ENCODE measurements around the gene HECTD4. TPM values are rescaled to one million over a fixed set of nuclear protein-coding genes. Genes with fewer than 3 reads are reported as not detected.

The HECTD4 gene
- total and polyA plus RNA-seq, 9 donors = 25.5 to 73.1 (median 45.1) TPM

DNA sequence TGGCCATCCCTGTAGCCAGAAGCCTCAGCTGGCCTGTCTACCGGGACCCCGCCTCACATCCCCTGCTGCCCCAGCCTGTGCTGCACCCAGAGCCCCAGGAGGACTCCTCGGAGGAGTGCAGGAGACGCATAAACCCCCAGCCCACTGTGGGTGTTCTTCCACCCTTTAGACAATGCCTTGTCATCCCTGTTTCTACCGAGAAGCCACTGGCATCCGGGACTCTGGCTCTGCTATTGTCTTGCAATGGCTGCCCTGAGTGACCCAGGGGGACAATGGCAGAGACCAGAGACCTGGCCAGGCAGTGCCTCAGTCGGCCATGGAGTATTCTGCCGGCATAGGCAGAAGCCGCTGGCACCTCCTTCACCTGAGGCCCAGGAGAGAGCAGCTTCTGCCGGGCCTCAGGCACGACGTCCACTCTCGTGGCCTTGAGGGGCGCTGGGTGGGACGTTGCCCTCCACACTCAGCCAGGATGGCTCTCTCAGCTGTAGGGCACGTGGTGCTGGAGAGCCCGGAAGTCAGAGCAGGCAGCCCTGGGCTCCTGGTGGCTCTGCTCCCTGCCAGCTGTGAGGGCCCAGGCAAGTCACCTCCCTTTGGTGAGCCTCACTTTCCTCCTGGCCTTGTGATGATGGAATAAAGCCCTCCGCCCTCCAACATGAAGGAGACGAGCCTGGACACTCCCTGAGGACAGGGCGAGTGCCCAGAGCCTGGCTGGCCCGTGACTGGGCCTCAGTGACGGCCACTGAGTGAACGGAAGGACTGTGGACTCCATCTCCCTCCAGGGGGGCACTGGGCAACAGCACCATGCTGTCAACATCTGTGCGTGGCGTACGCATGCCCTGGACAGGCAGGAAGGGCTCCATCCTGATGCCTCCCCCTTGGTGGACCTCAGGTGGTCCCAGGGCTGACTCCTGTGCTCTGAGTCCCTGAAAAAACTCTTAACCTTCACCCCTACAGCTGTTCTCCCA, 215.9 kb downstream of the HECTD4 start:
- 90% methylated on average over 23 of the region's 26 CpGs for WGBS (ENCODE audit: insufficient coverage)
- Histone ChIP-seq H3K27ac (ENCODE audit: low read length) (no peak overlapping the region), H3K4me3 (ENCODE audit: low read length) (no peak overlapping the region), H3K36me3 (ENCODE audit: control insufficient read depth, insufficient read depth, low read length) (peaks cover 83% of the 10 kb centered on the region), H3K27me3 (ENCODE audit: control insufficient read depth, insufficient read depth, low read length) (no peaks in the 10 kb centered on the region), H3K4me1 (ENCODE audit: control insufficient read depth, insufficient read depth, low read length) (no peaks in the 10 kb centered on the region), H3K9me3 (replicated peaks; ENCODE audit: control insufficient read depth, low read depth, low read length) (no peaks in the 10 kb centered on the region)
- DNase-seq = no peak

DNA sequence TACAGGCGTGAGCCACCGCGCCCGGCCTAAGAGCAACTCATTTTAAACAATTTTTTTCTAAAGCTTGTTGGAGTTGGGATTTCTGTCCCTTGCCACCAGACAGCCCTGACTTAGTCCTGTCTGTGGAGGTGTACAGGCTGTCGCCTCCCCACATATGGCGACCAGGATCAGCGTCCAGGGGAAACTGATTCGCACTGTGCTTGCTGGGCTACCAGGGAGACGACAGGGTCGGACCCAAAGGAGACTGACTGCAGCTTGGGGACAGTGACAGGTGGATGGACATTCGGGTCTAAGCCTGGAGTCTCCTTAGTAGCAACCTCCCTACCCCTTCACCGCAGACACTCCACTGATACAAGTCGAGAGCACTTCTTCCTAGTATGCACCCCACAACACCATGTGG, 216.6 kb downstream of the HECTD4 start:
- no peaks in the 10 kb centered on the region for H3K9me3 ChIP-seq (replicated peaks; ENCODE audit: control insufficient read depth, low read depth, low read length)
- no peaks in the 10 kb centered on the region for H3K4me1 ChIP-seq (ENCODE audit: control insufficient read depth, insufficient read depth, low read length)
- WGBS (ENCODE audit: insufficient coverage) = 90% methylated on average over 7 of the region's 13 CpGs
- no peak overlapping the region for H3K4me3 ChIP-seq (ENCODE audit: low read length)
- no peak for DNase-seq
- no peaks in the 10 kb centered on the region for H3K27me3 ChIP-seq (ENCODE audit: control insufficient read depth, insufficient read depth, low read length)
- peaks cover 84% of the 10 kb centered on the region for H3K36me3 ChIP-seq (ENCODE audit: control insufficient read depth, insufficient read depth, low read length)
- no peak overlapping the region for H3K27ac ChIP-seq (ENCODE audit: low read length)

DNA sequence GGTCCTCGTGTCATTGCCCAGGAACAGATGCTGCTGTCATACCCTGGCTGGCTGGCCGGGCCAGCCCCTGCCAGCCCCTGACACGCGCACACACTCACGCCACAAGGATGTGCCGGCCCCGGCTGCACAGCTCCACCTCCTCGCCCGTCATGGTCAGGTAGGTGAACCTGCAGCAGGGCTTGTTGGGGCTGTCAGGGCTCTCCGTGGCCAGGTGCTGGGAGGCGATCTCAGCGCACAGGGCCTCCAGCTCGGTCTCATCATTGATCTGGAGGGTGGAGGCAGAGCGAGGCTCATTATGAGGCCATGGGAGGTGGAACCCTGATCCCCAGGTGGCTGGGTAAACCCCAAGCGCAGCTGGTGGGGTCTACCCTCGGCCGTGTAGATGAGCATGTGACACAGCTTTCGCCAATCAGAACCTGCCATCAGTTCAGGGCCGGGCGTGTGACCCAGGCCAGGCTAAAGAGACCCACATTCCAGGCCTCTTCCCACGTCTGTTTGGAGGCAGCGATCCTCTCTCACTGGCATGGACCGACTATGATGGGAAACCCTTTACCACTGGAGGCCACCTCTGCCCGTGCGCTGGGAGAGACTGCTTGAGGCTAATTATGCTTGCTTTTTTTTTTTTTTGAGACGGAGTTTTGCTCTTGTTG, 218.1 kb downstream of the HECTD4 start:
- no peak for DNase-seq
- H3K27ac ChIP-seq (ENCODE audit: low read length) = no peak overlapping the region
- 95% methylated on average over 19 of the region's 26 CpGs for WGBS (ENCODE audit: insufficient coverage)
- no peak overlapping the region for H3K4me3 ChIP-seq (ENCODE audit: low read length)
- peaks cover 86% of the 10 kb centered on the region for H3K36me3 ChIP-seq (ENCODE audit: control insufficient read depth, insufficient read depth, low read length)
- H3K9me3 ChIP-seq (replicated peaks; ENCODE audit: control insufficient read depth, low read depth, low read length) = no peaks in the 10 kb centered on the region
- H3K27me3 ChIP-seq (ENCODE audit: control insufficient read depth, insufficient read depth, low read length) = no peaks in the 10 kb centered on the region
- no peaks in the 10 kb centered on the region for H3K4me1 ChIP-seq (ENCODE audit: control insufficient read depth, insufficient read depth, low read length)

DNA sequence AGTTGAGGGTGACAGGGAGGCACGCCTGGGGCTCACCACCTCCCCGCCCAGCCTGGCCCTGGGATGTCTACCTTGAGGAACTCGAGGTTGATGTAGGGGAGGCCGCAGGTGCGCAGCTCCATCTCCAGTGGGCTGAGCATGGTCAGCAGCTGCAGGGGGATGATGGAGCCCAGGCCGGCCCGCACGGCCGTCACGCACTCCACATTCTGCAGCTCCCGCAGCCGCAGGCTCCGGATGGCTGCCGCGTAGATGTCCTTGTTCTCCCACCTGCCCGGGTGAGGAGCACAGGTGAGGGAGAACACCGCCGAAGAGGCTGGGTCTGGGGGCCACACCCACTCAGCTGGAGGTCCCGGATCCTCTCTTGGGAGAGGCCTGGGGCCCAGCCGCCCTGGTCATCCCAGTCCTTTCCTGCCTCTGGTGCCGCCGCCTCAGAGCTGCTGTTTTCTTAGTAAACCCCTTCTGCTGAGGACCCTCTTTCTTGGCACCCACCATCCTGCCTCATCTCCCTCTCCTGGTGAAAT, 218.7 kb downstream of the HECTD4 start:
- Histone ChIP-seq H3K36me3 (ENCODE audit: control insufficient read depth, insufficient read depth, low read length) (peaks cover 86% of the 10 kb centered on the region), H3K27ac (ENCODE audit: low read length) (no peak overlapping the region), H3K4me1 (ENCODE audit: control insufficient read depth, insufficient read depth, low read length) (no peaks in the 10 kb centered on the region), H3K27me3 (ENCODE audit: control insufficient read depth, insufficient read depth, low read length) (no peaks in the 10 kb centered on the region), H3K4me3 (ENCODE audit: low read length) (no peak overlapping the region), H3K9me3 (replicated peaks; ENCODE audit: control insufficient read depth, low read depth, low read length) (peaks cover 4% of the 10 kb centered on the region)
- 93% methylated on average over 22 of the region's 22 CpGs for WGBS (ENCODE audit: insufficient coverage)
- no peak for DNase-seq

DNA sequence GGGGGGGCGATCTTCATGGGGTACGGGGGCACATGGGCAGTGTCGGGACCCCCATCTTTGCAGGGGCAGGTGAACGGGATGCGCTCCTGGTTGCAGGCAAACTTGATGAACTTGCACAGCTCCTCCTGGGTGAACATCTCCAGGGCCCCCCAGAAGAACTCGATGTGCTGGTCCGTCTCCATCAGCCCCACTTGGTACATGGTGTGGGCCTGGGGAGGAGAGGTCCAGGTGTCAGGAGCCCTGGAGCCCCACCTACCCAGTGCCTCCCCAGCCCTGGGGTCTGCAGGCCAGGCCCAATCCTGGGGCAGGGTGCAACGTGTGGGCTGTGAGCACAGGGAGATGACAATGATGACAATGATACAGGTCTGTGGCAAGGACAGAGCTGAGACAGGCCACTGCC, 219.2 kb downstream of the HECTD4 start:
- Histone ChIP-seq H3K4me1 (ENCODE audit: control insufficient read depth, insufficient read depth, low read length) (no peaks in the 10 kb centered on the region), H3K9me3 (replicated peaks; ENCODE audit: control insufficient read depth, low read depth, low read length) (peaks cover 6% of the 10 kb centered on the region), H3K4me3 (ENCODE audit: low read length) (no peak overlapping the region), H3K36me3 (ENCODE audit: control insufficient read depth, insufficient read depth, low read length) (peaks cover 86% of the 10 kb centered on the region), H3K27ac (ENCODE audit: low read length) (no peak overlapping the region), H3K27me3 (ENCODE audit: control insufficient read depth, insufficient read depth, low read length) (no peaks in the 10 kb centered on the region)
- no peak for DNase-seq
- WGBS (ENCODE audit: insufficient coverage) = 87% methylated on average over 8 of the region's 8 CpGs

DNA sequence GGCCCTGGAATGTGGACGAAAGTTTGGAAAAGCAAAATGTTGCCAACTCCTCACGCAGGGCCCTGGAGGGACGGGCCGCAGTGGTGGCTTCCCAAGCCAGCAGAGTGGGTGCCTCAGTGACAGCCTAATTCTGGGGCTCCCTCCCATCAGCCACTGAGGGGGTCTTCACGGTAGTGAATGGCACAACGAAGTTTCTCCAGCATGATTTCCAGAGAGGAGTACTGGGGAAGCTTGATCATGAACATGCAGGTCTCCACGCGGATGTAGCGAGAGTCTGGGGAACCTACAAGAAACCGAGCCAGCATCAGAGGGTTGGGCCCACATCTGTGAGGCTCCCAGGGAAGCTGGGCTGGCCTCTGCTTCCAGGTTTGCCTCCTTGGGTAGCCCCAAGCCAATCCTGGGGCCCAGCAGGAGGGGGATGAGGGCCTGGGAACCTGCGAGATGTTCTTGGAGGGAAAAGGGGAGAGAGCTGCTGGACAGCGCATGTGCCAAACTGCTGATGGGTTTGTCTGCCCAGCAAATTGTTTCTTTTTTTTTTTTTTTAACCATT, 219.9 kb downstream of the HECTD4 start:
- 91% methylated on average over 7 of the region's 12 CpGs for WGBS (ENCODE audit: insufficient coverage)
- Histone ChIP-seq H3K27ac (ENCODE audit: low read length) (no peak overlapping the region), H3K27me3 (ENCODE audit: control insufficient read depth, insufficient read depth, low read length) (no peaks in the 10 kb centered on the region)

DNA sequence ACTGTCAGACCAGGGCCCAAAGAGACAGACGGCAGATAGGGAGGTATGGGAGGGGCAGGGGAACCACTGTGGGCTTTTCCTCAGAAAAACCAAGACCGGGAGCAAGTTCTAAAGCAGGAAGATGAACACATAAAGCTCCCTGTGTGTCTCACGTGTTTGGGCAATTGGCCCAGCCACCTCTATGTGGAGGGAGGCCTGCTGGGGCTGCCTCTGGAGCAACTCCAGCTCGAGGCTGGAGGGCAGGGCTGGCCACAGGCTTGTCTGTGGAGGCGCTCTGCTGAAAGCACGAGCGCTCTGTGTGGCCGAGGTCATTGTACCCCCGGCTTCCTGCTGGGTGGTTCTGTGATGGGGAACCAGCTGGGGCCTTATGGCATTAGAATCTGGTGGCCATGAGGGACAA, 220.5 kb downstream of the HECTD4 start:
- H3K36me3 ChIP-seq (ENCODE audit: control insufficient read depth, insufficient read depth, low read length) = peaks cover 75% of the 10 kb centered on the region
- peaks cover 8% of the 10 kb centered on the region for H3K9me3 ChIP-seq (replicated peaks; ENCODE audit: control insufficient read depth, low read depth, low read length)
- no peaks in the 10 kb centered on the region for H3K27me3 ChIP-seq (ENCODE audit: control insufficient read depth, insufficient read depth, low read length)
- H3K27ac ChIP-seq (ENCODE audit: low read length) = no peak overlapping the region
- no peaks in the 10 kb centered on the region for H3K4me1 ChIP-seq (ENCODE audit: control insufficient read depth, insufficient read depth, low read length)
- DNase-seq = no peak
- WGBS (ENCODE audit: insufficient coverage) = 79% methylated on average over 8 of the region's 9 CpGs
- H3K4me3 ChIP-seq (ENCODE audit: low read length) = no peak overlapping the region

More for the DNA sequence above, 219.9 kb downstream of the HECTD4 start:
- no peak overlapping the region for H3K4me3 ChIP-seq (ENCODE audit: low read length)
- H3K4me1 ChIP-seq (ENCODE audit: control insufficient read depth, insufficient read depth, low read length) = no peaks in the 10 kb centered on the region
- peaks cover 81% of the 10 kb centered on the region for H3K36me3 ChIP-seq (ENCODE audit: control insufficient read depth, insufficient read depth, low read length)
- peaks cover 8% of the 10 kb centered on the region for H3K9me3 ChIP-seq (replicated peaks; ENCODE audit: control insufficient read depth, low read depth, low read length)
- DNase-seq = no peak

DNA sequence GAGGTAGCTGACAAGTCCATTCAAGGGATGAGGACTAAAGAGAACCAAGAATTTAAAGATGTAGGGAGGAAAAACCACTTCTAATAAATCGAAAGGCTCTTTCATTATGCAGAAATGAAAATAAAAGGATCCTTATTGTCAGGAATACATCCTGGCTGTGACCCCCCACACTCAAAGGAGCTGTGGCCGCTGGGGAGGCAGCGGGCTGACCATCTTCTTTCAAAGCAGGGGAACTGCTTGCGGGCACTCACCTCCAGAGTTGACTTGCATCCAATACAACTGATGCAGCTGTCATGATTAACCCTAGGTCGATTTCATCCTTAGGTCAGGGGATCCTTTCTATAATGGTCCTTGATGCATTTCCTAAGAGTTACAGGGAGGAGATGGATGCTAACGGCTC, 221.6 kb downstream of the HECTD4 start:
- no peaks in the 10 kb centered on the region for H3K27me3 ChIP-seq (ENCODE audit: control insufficient read depth, insufficient read depth, low read length)
- 100% methylated on average over 3 of the region's 6 CpGs for WGBS (ENCODE audit: insufficient coverage)
- H3K4me3 ChIP-seq (ENCODE audit: low read length) = no peak overlapping the region
- peaks cover 64% of the 10 kb centered on the region for H3K36me3 ChIP-seq (ENCODE audit: control insufficient read depth, insufficient read depth, low read length)
- H3K27ac ChIP-seq (ENCODE audit: low read length) = no peak overlapping the region
- H3K9me3 ChIP-seq (replicated peaks; ENCODE audit: control insufficient read depth, low read depth, low read length) = peaks cover 8% of the 10 kb centered on the region
- DNase-seq = no peak
- no peaks in the 10 kb centered on the region for H3K4me1 ChIP-seq (ENCODE audit: control insufficient read depth, insufficient read depth, low read length)

DNA sequence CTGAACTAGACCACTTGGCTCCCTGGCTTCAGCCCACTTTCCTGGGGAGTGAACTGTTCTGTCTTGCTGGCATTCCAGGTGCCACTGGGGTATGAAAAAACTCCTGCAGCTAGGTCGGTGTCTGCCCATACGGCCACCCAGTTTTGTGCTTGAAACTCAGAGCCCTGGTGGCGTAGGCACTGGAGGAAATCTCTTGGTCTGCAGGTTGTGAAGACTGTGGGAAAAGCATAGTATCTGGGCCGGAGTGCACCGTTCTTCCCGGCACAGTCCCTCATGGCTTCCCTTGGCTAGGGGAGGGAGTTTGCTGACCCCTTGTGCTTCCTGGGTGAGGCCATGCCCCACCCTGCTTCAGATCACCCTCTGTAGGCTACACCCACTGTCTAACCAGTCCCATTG, 223.1 kb downstream of the HECTD4 start:
- 100% methylated on average over 2 of the region's 6 CpGs for WGBS (ENCODE audit: insufficient coverage)
- Histone ChIP-seq H3K9me3 (replicated peaks; ENCODE audit: control insufficient read depth, low read depth, low read length) (peaks cover 8% of the 10 kb centered on the region), H3K4me1 (ENCODE audit: control insufficient read depth, insufficient read depth, low read length) (no peaks in the 10 kb centered on the region), H3K27me3 (ENCODE audit: control insufficient read depth, insufficient read depth, low read length) (no peaks in the 10 kb centered on the region), H3K27ac (ENCODE audit: low read length) (no peak overlapping the region), H3K4me3 (ENCODE audit: low read length) (no peak overlapping the region), H3K36me3 (ENCODE audit: control insufficient read depth, insufficient read depth, low read length) (peaks cover 64% of the 10 kb centered on the region)
- DNase-seq = no peak

Measured in muscle of leg (tissue), 11 donors.